Activated CD4-positive, alpha-beta T cell treated with anti-CD3 and anti-CD28 coated beads for 36 hours (primary cell): Measurements from ENCODE around the gene NELFA. TPM values are rescaled to one million over a fixed set of nuclear protein-coding genes. Genes with fewer than 3 reads are reported as not detected.

Experiments used
- ATAC-seq: fragments of 200-7000 bp; cut with Tn5 transposase; one replicate; pipeline ENCODE4 v1.10.0; 2021; ENCODE audit warnings: mild to moderate bottlenecking, moderate library complexity
- CTCF ChIA-PET: fragments of 350-600 bp; sonication (Branson Sonifier 250); formaldehyde crosslinking; loops from one replicate; lab custom pipeline; 2021; ENCODE audit warnings: antibody characterized with exemption; lab: Charles Lee
- POLR2A ChIA-PET: fragments of 350-600 bp; sonication (Branson Sonifier 250); formaldehyde crosslinking; loops from one replicate; lab custom pipeline; 2021; ENCODE audit warnings: antibody characterized with exemption, inconsistent platforms; lab: Charles Lee
- DNase-seq: peaks from one replicate; pipeline ENCODE4 v3.0.0-alpha.2; 2020
- H3K27ac Mint-ChIP-seq: one replicate; pipeline ENCODE4 v1.8.0; 2021; ENCODE audit warnings: mixed read lengths
- H3K27me3 Mint-ChIP-seq: one replicate; pipeline ENCODE4 v1.8.0; 2021; ENCODE audit warnings: mixed read lengths
- H3K36me3 Mint-ChIP-seq: one replicate; pipeline ENCODE4 v1.8.0; 2021; ENCODE audit warnings: low read depth, mixed read lengths
- H3K4me1 Mint-ChIP-seq: one replicate; pipeline ENCODE4 v1.8.0; 2021; ENCODE audit warnings: mixed read lengths
- H3K4me3 Mint-ChIP-seq: one replicate; pipeline ENCODE4 v1.8.0; 2021; ENCODE audit warnings: mild to moderate bottlenecking, moderate library complexity, mixed read lengths
- H3K9me3 Mint-ChIP-seq: one replicate; pipeline ENCODE4 v1.8.0; 2021; ENCODE audit warnings: low read depth, mixed read lengths
- intact Hi-C, 2 experiments: fragments of 100-400 bp; cut with DNase I in 1 of 2; cut with micrococcal nuclease in 1 of 2; formaldehyde crosslinking; loops; one replicate each; pipeline versions ENCODE4 v1.14.2 to v1.15.1; 2022 to 2024; cut with DNase I, micrococcal nuclease
- total RNA-seq, 2 experiments: library from RNA; stranded (reverse); gene quantifications; one replicate each; pipeline ENCODE4 v1.2.3, GENCODE V29; 2021

NELFA gene
- total RNA-seq, 2 experiments from 2014 or later: 41.6 to 48.3 TPM

DNA sequence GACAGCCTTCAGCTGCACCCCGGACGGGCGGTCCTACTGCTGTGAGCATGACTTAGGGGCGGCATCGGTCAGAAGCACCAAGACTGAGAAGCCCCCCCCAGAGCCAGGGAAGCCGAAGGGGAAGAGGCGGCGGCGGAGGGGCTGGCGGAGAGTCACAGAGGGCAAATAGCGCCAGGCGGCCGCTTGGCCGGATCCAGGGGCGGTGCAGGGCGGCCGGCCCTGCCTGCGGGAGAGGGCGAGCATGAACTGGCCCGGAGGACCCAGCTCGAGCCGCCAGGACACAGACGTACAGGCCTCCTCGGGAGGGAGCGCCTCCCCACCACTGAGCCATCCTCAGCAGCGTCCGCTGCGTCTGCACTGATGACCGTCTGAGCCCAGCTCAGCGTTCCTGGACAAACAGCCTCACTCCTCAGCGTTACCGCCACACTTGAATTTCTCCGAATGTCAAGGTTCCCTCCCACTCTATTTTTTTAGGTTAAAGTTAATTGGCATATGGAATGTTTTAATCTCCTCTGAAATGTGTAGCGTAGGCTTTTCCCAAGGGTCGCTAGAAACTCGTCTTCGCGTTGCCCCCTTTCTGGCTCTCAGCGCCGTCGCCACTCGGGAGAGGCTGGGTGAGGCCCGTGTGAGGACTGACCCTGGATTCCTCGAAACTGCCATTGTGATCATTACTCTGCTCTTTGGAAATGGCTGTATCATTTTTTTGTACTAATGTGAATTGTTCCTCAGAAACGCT lies 29.9 kb downstream of the NELFA start:
- CTCF ChIA-PET: no interaction called here
- Mint-ChIP-seq H3K9me3 (no peaks in the 10 kb centered on the region), H3K4me3 (no peak overlapping the region), H3K27me3 (no peaks in the 10 kb centered on the region), H3K36me3 (peaks cover 56% of the 10 kb centered on the region), H3K27ac (peak overlapping the region; percentile 3), H3K4me1 (no peaks in the 10 kb centered on the region)
- POLR2A ChIA-PET: no interaction called here
- intact Hi-C loops: no loop called here
- DNase-seq: no peak
- ATAC-seq: no peak

DNA sequence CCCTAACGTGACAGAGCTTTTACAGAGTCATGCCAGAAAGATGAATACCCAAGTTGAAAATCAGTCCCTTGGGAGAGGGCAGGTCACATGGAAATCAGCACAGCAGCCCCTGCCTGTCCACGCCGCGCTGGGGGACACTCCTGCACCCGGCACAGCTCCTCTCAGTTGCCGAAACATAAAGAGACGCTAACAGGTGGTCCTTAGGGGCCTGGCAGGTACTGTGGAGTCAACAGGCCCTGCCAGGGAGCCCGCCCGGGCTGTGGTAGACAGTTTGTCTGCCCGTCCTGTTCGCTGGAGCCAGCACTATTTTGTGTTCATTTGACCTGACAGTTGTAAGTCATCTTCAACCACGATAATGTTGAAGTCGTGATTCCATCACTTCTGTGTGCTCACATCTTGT lies 30.5 kb downstream of the NELFA start:
- Mint-ChIP-seq H3K4me3 (no peak overlapping the region), H3K4me1 (no peaks in the 10 kb centered on the region), H3K27ac (no peak overlapping the region), H3K27me3 (no peaks in the 10 kb centered on the region), H3K36me3 (peaks cover 59% of the 10 kb centered on the region), H3K9me3 (no peaks in the 10 kb centered on the region)
- CTCF ChIA-PET: interaction anchor here (0.5 kb wide), 1 partner anchor 12 kb away, joined by 3 read pairs; no protein-coding TSS in a partner anchor
- intact Hi-C loops: no loop called here
- ATAC-seq (no peak), DNase-seq (no peak)
- POLR2A ChIA-PET: no interaction called here

DNA sequence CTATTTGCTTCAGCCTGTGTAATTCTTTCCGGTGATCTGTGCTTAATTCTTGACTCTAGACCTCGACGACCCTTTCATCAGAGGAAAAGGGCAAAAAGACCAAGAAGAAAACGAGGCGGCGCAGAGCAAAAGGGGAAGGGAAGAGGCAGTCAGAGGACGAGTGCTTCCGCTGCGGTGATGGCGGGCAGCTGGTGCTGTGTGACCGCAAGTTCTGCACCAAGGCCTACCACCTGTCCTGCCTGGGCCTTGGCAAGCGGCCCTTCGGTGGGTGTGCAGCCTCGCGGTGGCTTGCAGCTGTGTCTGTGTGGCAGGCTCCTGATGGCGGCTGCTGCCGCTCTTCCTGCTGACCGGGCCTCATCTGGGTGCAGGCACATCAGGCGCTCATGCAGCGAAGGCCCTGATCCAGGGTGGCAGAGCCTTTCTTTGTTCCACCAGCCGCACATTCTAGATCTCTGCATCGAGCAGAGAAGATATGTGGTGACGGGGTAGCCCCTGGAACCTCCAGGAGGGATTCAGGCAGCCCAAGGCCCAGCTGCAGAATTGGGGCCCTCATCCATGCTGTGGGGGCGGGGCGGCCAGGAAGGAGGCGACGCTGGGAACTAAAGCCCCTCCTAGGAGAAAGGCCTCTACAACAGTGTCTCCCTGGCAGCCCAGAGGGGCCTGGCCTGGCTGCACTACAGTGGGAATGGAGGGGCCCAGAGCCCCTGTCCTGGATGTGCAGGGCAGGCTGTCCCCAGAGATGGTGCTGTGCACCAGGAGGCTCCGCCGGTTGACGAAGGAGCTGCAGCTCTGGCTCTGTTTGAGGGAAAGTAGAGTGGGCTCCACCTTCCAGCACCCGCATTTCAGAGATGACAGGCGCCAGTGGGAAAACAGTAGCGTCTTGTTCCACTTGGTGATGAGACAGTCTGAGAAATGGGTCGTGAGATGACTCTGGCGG lies 32.1 kb downstream of the NELFA start:
- DNase-seq (no peak), ATAC-seq (no peak)
- ChIA-PET CTCF (interaction anchor here (0.7 kb wide), 1 partner anchor 8 kb away, joined by 7 read pairs; no protein-coding TSS in a partner anchor), POLR2A (no interaction called here)
- H3K4me3 Mint-ChIP-seq: no peak overlapping the region
- intact Hi-C loops: no loop called here
- no peaks in the 10 kb centered on the region for H3K4me1 Mint-ChIP-seq
- H3K27me3 Mint-ChIP-seq: no peaks in the 10 kb centered on the region
- peaks cover 64% of the 10 kb centered on the region for H3K36me3 Mint-ChIP-seq
- H3K27ac Mint-ChIP-seq: no peak overlapping the region
- H3K9me3 Mint-ChIP-seq: no peaks in the 10 kb centered on the region

DNA sequence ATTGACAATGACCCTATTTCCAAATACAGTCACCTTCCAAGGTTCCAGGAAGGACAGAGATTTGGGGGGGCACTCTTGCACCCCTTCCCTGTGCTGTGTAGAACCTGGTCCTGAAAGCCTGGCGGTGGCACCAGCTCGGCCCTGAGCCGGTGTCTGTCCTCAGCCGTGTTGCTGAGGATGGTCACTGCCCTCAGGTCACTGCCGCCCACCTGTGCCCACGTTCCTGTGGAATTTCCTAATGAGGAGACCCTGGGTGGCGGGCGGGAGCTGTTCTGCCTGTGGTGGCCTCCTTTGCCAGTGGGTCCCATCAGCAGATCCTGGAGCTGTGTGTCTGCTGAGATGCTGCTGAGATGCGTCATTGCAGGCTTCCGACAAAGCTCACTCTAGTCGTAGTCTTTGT lies 32.9 kb downstream of the NELFA start:
- DNase-seq (no peak), ATAC-seq (no peak)
- Mint-ChIP-seq H3K4me3 (no peak overlapping the region), H3K27me3 (no peaks in the 10 kb centered on the region), H3K27ac (no peak overlapping the region), H3K9me3 (no peaks in the 10 kb centered on the region), H3K36me3 (peaks cover 63% of the 10 kb centered on the region), H3K4me1 (no peaks in the 10 kb centered on the region)
- ChIA-PET POLR2A (no interaction called here), CTCF (interaction anchor here (0.7 to 1.0 kb wide), 2 partner anchors 9 to 224 kb away, joined by 4 to 7 read pairs; no protein-coding TSS in a partner anchor)
- intact Hi-C loops: no loop called here

DNA sequence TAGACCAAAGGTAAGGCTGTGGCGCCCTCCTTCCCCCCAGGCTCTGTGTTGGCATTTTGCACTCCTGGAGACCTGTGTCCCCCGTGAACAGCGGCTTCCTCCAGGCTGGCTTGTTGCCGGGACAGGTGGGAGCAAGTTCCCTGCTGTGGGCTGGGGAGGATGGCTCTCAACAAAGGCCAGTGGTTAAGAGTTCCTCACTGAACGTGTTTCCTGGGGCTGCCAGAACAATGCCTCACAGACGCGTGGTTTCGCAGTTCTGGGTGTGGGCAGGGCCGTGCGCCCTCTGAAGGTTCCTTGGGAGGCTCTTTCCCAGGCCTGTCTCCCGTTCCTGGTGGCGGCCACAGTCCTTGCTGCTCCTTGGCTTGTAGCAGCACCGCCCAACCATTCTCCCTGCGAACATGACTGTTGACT lies 33.4 kb downstream of the NELFA start:
- ChIA-PET POLR2A (no interaction called here), CTCF (interaction anchor here (1.0 kb wide), 1 partner anchor 224 kb away, joined by 4 read pairs; no protein-coding TSS in a partner anchor)
- H3K4me1 Mint-ChIP-seq: no peaks in the 10 kb centered on the region
- DNase-seq: no peak
- no peak for ATAC-seq
- no peaks in the 10 kb centered on the region for H3K9me3 Mint-ChIP-seq
- H3K27me3 Mint-ChIP-seq: no peaks in the 10 kb centered on the region
- peaks cover 64% of the 10 kb centered on the region for H3K36me3 Mint-ChIP-seq
- no peak overlapping the region for H3K27ac Mint-ChIP-seq
- no peak overlapping the region for H3K4me3 Mint-ChIP-seq
- intact Hi-C loops: no loop called here

DNA sequence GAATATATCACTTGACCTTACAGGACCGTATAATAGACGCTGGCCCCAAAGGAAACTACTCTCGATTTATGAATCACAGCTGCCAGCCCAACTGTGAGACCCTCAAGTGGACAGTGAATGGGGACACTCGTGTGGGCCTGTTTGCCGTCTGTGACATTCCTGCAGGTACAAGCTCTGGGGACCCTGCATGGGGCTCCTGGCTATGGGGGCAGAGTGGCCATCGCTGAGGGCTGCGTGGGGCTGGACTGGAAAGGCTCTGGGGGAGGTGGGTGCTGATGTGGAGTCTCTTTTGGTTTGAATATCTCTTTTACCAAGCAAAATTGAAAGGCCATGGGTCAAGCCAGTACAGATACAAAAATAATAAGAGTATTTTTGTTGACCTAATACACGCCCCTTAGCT lies 33.9 kb downstream of the NELFA start:
- intact Hi-C loops: no loop called here
- POLR2A ChIA-PET: no interaction called here
- H3K4me1 Mint-ChIP-seq: no peaks in the 10 kb centered on the region
- H3K4me3 Mint-ChIP-seq: no peak overlapping the region
- H3K27ac Mint-ChIP-seq: no peak overlapping the region
- H3K27me3 Mint-ChIP-seq: no peaks in the 10 kb centered on the region
- no peaks in the 10 kb centered on the region for H3K9me3 Mint-ChIP-seq
- no peak for DNase-seq
- no peak for ATAC-seq
- peaks cover 66% of the 10 kb centered on the region for H3K36me3 Mint-ChIP-seq
- CTCF ChIA-PET: interaction anchor here (1.0 kb wide), 1 partner anchor 225 kb away, joined by 4 read pairs; no protein-coding TSS in a partner anchor

DNA sequence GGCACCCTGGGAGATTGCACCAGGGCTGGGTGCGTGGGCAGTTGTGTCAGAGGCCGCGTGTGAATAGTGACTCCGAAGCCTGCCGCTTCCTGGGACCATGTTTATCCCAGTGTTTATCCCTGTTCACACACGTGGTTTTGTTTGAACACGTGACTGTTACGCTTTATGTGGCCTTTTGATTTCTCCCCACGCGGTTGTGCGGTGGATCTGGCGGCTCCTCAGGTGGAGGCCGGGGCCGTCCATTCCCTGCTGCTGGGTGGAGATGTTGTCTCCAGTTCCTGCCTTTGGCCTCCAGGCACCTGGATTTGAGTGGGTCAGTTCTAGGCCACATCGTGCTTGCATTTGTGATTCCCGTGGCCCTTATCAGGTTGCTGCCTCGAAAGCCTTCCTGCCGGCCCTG lies 35.1 kb downstream of the NELFA start:
- intact Hi-C loops: no loop called here
- Mint-ChIP-seq H3K4me1 (no peaks in the 10 kb centered on the region), H3K4me3 (no peak overlapping the region), H3K27me3 (no peaks in the 10 kb centered on the region), H3K36me3 (peaks cover 63% of the 10 kb centered on the region), H3K9me3 (no peaks in the 10 kb centered on the region), H3K27ac (no peak overlapping the region)
- CTCF ChIA-PET: no interaction called here
- DNase-seq (no peak), ATAC-seq (no peak)
- POLR2A ChIA-PET: no interaction called here

DNA sequence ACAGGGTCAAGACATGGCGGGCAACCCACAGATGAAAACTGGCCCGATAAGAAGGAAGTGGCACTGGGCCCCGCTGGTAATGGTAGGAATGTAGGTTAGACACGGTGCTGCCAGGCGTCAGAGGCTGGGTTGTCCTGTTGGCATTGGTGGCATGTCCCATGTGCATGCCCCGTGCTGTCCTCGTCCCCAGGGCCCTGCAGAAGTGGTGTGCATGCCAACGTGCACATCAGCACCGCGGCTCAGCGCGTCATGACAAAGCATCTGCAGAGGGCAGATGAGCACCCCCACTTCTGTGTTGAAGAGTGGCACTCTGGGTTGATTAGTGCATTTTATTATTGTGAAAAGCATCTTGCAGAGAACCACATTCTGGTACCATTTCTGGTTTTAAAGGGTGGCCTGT lies 35.6 kb downstream of the NELFA start:
- Mint-ChIP-seq H3K4me1 (no peaks in the 10 kb centered on the region), H3K27ac (no peak overlapping the region), H3K36me3 (peaks cover 64% of the 10 kb centered on the region), H3K9me3 (no peaks in the 10 kb centered on the region), H3K4me3 (no peak overlapping the region), H3K27me3 (no peaks in the 10 kb centered on the region)
- ATAC-seq (no peak), DNase-seq (no peak)
- intact Hi-C loops: no loop called here
- ChIA-PET POLR2A (no interaction called here), CTCF (no interaction called here)

DNA sequence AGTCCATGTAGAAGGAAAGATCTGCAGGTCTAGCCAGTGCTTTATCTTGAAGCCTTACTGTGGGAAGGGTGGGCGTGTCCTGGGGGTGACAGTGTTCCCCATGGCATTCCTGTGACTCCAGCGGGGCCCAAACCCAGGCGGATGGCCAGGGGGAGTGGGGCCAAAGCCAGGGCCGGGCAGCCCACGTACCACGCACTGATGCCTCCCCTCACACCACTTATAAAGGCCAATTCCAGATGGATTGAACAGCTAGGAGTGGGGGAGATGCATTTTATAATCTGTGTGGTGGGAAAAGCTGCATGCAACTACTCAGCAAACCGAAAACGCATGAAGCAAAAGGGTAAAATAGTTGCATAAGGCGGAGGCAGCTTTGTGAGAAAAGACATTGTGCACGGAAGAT lies 36.4 kb downstream of the NELFA start:
- Mint-ChIP-seq H3K36me3 (peaks cover 66% of the 10 kb centered on the region), H3K9me3 (no peaks in the 10 kb centered on the region), H3K4me3 (no peak overlapping the region), H3K27me3 (no peaks in the 10 kb centered on the region), H3K4me1 (no peaks in the 10 kb centered on the region), H3K27ac (no peak overlapping the region)
- intact Hi-C loops: no loop called here
- DNase-seq (no peak), ATAC-seq (no peak)
- POLR2A ChIA-PET: no interaction called here
- CTCF ChIA-PET: no interaction called here

DNA sequence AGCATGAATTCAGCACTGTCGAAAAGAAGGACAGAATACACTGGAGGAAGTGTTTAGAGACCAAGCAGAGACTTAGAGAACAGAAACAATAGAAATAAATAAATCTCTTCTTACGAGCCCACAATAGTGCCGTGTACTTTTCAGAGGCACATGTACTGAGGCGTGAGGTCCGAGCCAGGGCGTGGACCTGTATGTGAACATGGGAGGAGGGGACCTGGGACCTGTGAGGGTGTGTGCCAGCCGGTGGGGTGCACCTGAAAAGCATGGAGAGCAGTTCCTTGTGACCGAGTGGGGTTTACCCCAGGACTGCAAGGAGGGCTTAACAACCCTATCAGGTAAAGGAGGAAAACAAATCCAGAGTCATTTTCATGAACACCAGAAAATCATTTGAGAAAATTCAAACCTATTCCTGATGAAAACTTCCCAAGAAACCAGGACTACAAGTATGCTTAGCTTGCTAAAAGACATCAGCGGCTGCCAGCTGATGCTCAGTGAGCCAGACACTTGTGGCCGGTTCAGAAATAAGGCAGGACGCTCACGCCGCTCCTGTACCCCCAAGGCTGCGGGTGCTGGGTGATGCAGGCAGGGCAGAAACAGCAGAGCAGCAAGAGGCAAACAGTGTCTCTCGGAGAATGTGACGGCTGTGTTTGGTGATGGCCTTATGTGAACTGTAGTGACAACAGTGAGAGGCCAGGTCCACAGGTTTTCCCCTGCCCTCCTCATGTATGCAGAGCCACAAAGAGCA lies 37.1 kb downstream of the NELFA start:
- CTCF ChIA-PET: no interaction called here

DNA sequence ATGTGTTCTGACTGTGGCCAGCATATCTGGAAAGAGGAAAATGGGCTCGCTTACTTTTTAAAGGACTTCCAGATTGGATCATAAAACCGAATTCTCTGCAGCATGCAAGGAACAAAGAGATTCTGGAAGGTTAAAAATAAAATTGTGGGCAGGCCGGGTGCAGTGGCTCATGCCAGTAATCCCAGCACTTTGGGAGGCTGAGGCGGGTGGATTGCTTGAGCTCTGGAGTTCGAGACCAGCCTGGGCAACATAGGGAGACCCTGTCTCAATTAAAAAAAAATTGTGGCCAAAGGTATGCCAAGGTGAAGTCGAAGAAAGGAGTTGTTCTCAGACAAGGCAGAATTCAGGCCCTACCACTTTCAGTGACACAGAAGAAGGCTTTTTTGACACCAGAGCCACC lies 37.8 kb downstream of the NELFA start:
- DNase-seq (no peak), ATAC-seq (no peak)
- no peak overlapping the region for H3K27ac Mint-ChIP-seq
- H3K4me3 Mint-ChIP-seq: no peak overlapping the region
- no peaks in the 10 kb centered on the region for H3K27me3 Mint-ChIP-seq
- intact Hi-C loops: no loop called here
- H3K36me3 Mint-ChIP-seq: peaks cover 61% of the 10 kb centered on the region
- H3K9me3 Mint-ChIP-seq: no peaks in the 10 kb centered on the region
- H3K4me1 Mint-ChIP-seq: no peaks in the 10 kb centered on the region
- ChIA-PET CTCF (no interaction called here), POLR2A (no interaction called here)

More for the DNA sequence above, 37.1 kb downstream of the NELFA start:
- DNase-seq: no peak
- intact Hi-C loops: no loop called here
- Mint-ChIP-seq H3K27ac (no peak overlapping the region), H3K4me3 (no peak overlapping the region), H3K27me3 (no peaks in the 10 kb centered on the region), H3K36me3 (peaks cover 65% of the 10 kb centered on the region), H3K4me1 (no peaks in the 10 kb centered on the region), H3K9me3 (no peaks in the 10 kb centered on the region)
- POLR2A ChIA-PET: no interaction called here
- no peak for ATAC-seq
